Activated CD4-positive, alpha-beta T cell treated with anti-CD3 and anti-CD28 coated beads, Interleukin-2, amount 50 U/mL, for 1 hour (primary cell): ENCODE results near the gene RUSC2.
"Not testable (repeated sequence)": the region's sequence is repeated elsewhere in the genome, so short reads cannot be mapped to it uniquely, and the experiment has no call there.

Experiments used
- DNase-seq: peaks from one replicate; pipeline ENCODE4 v3.0.0-alpha.2; 2020

RUSC2 gene

GRCh38 chr9:35526087-35526801, 36.3 kb downstream of the RUSC2 start:
- DNase-seq: no peak

- DNase-seq: no peak
Observed at GRCh38 chr9:35529161-35529823, 39.4 kb downstream of the RUSC2 start.

- DNase-seq: no peak
Observed at GRCh38 chr9:35533398-35533797, 43.5 kb downstream of the RUSC2 start.

GRCh38 chr9:35534921-35535320, 45.0 kb downstream of the RUSC2 start:
- not testable (repeated sequence) for DNase-seq

GRCh38 chr9:35537913-35538312, 48.0 kb downstream of the RUSC2 start:
- no peak for DNase-seq

- DNase-seq: no peak
Observed at GRCh38 chr9:35538361-35539234, 48.7 kb downstream of the RUSC2 start.
